GM18502 (cell line): ENCODE measurements around the gene GPX4.
A peak's percentile ranks its signal among the peaks of the same experiment; 100 is the strongest.

Experiments
- ATAC-seq: cut with Tn5 transposase; IDR thresholded peaks from one replicate; pipeline ENCODE4 v1.9.1; 2021; ENCODE audit warnings: mild to moderate bottlenecking; ENCODE audit not compliant: unreplicated experiment, poor library complexity

Gene GPX4

DNA sequence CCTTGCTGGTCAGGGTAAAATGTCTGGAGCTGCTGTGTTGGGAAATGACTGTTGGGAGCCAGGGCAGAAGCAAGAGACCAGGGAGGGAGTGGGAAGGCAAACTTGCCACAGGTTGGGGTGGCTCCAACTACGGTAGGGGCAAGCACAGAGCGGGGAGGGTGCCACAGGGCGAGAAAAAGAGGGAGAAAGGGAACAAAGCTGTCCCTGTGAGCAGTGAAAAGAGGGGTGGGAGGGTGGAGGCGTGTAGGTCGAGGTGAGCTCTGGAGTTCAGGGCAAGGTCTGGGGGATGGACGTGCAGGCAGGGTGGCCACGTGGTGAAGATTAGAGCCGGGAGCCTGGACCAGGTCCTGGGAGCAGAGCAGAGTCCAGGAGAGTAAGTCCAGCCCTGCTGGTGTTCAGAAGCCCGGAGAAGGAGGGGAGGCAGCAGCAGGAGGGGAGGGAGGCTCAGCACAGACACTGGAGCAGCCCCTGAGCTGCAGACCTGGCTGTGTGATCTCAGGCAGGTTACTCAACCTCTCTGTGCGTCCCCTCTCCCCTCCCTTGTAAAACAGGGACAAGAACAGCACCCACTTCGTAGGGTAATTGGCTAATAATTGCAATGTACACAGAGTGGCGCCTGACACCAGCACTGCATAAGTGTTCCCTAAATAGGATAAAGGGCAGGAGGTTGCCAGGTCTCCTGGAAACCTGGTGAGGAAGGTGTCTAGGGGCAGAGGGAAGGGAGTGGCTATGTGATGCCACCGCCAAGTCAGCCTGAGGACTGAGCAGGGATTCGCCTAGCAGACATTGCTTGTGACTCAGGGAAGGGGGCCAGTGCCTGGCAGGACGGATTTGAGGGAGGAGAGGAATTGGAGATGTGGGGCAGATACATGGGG, 5.4 kb upstream of the GPX4 start:
- no peak for ATAC-seq

DNA sequence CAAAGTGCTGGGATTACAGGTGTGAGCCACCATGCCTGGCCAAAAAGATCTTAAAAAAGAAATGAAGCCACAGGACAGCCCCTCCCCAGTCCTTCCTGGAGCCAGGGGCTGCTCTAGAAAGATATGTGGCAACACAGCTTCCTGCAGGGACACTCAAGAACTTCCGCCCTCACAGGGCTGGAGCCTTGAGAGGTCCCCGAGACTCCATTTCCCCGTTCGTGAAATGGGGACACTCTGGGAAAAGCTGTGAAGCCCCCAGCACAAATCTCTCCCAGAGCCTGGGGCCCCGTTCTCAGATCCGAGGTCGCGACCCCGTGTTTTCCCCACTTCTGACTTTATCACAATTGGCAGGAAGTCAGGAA, 2.5 kb upstream of the GPX4 start:
- ATAC-seq, result no peak

GRCh38 chr19:1102407-1103131, 1.2 kb upstream of the GPX4 start:
- ATAC-seq, result no peak

- ATAC-seq, result no peak
Observed at GRCh38 chr19:1103132-1103707, 574 bp upstream of the GPX4 start.

GRCh38 chr19:1104311-1105007, 665 bp downstream of the GPX4 start:
- peak; percentile 28 for ATAC-seq

DNA sequence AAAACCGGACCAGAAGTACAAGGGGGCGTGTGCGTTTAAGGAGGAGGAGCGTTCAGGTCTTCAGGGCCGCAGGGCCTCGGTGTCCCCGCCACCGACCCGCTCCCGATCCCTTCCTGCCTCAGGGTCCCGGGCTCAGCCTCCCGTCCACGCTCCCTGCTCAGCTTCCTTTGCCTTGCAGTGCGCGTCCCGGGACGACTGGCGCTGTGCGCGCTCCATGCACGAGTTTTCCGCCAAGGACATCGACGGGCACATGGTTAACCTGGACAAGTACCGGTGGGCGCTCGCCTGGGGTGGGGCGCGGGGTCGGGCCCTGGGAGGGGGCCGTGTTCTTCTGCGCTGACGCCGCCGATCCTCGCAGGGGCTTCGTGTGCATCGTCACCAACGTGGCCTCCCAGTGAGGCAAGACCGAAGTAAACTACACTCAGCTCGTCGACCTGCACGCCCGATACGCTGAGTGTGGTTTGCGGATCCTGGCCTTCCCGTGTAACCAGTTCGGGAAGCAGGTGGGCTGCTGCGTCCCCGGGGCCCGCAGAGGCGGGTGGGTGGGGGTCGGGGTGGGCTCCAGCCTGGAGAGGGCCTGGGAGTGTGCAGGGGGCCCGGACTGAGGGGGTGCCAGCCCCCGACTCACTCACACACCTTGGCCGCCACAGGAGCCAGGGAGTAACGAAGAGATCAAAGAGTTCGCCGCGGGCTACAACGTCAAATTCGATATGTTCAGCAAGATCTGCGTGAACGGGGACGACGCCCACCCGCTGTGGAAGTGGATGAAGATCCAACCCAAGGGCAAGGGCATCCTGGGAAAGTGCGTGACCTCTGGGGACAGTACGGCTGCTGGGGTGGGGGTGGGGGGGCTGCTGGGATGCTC, 1.4 kb downstream of the GPX4 start:
- peak; percentile 9 for ATAC-seq

- ATAC-seq, result no peak
Observed at GRCh38 chr19:1105873-1106840, 2.4 kb downstream of the GPX4 start.

GRCh38 chr19:1106841-1107660, 3.3 kb downstream of the GPX4 start:
- no peak for ATAC-seq

- ATAC-seq, result no peak
Observed at GRCh38 chr19:1107661-1108261, 4.0 kb downstream of the GPX4 start.

DNA sequence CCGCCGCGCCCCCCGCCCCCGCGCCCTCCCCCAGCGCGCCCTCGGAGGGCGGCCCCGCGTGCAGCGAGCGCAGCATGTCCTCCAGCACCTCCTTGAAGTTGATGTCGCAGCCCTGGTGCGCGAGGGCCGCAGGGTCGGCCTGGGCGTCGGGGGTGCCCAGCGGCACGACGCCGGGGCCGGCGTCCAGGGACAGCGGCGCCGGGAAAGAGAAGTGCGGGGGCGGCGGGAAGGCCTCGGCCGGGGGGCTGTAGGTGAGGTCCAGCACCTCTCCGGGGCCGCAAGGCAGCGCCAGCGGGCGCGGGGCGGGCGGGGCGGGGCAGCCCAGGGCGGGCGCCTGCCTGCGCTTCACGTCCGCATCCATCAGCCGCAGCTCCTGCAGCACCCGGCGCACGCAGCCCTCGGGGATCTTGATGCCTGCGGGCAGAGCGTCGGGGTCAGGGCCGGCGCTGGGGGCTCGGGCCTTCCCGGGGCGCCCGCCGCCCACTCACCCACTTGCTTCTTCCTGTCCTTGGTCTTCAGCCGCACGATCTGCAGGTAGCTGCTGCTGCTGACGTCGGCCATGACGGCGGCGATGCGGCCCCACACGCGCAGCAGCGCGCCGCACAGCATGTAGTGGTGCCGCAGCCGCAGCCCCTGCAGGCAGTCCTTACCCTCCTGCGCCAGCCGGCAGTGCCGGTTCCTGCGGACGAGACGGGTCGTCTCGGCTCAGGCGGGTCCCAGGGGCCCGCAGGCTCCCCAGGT, 4.7 kb downstream of the GPX4 start:
- no peak for ATAC-seq

- ATAC-seq, result no peak
Observed at GRCh38 chr19:1109032-1109551, 5.3 kb downstream of the GPX4 start.

DNA sequence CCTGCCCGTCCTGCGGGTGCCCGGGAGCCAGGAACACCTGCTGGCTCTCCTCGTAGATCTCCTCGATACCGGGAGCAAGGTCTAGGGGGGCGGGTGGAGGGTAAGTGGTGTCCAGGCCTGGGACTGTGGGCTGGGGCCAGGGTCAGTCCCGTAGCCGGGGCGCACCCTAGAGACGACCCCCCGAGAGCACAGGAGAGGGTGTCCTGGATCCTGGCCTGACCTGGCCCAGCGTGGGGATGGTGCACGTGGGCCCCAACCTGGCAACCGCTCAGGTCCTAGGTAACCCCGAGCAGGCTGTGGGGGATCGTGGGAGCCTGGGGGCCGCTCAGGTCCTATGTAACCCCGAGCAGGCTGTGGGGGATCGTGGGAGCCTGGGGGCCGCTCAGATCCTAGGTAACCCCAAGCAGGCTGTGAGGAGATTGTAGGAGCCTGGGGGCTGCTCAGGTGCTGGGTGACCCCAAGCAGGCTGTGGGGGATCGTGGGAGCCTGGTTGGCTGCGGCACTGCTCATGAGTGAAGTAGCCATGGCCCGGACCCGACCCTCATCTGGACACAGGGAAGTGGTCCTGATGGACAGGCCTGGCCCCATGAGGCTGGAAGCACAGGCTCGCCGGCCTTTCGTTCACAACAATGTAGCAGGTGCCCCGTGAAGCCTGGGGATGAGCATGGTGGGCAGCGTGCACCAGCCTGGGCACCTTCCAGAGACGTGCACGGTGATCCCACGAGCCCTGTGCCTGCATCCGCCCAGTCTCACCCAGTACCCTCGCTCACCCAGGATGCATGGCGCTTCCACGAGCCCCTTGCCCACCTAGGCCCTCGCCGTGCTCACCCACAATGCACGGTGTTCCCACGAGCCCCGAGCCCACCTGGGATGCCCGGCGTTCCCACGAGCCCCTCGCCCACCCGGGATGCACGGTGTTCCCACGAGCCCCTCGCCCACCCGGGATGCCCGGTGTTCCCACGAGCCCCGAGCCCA, 6.2 kb downstream of the GPX4 start:
- ATAC-seq, result no peak

DNA sequence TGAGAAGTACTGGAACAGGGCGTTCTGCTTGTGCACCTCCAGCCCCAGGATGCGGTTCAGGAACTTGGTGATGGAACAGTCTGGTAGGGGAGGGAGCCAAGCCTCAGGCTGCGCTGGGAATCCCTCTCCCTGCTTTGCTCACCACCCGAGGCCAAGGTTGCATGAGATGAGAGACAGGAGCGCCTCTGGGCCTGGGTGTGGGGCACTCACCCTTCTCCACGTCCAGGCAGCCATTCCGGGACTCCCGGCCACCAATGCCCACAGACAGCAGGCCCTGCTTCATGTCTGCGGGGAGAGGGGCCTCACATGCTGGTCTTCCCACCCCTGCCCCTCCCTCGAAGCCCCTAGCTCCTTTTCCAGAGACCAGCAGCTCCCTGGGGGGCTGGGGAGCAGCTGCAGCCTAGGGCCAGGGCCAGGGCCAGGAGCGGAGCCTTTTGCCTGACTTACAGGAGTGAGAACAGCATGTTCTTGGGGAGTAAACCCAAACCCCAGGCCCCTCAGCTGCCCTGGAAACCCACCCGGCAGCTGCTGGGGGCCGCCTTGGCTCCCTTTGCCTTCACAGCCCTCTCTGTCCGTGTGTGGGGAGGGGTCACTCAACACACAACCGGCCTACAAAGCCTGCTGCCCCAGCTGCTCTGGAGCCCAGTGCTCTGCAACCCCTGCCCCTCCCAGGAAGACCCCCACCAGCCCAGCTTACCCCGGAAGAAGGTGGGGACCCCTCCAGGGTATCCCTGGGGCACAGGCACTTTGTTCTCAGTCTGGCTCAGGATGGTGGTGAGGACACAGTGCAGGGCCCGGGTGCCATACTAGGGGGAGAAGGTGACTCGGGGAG, 7.2 kb downstream of the GPX4 start:
- ATAC-seq, result no peak

- ATAC-seq, result no peak
Observed at GRCh38 chr19:1111641-1112267, 8.0 kb downstream of the GPX4 start.
